ENCODE data around the gene TNN. TPM values are rescaled to one million over a fixed set of nuclear protein-coding genes. Genes with fewer than 3 reads are reported as not detected.

Gene TNN
- polyA plus RNA-seq, 1 donor (not counting 4 experiments of a cell fraction or from before 2014, with no cell fraction given), result not detected

GRCh38 chr1:175116903-175117302, 49.3 kb downstream of the TNN start:
- Histone ChIP-seq H2AFZ (ENCODE audit: control insufficient read depth, low read length) (no peak overlapping the region), H3K9ac (ENCODE audit: control insufficient read depth, extremely low read depth, insufficient read depth, low read length) (no peak overlapping the region), H3K9me1 (ENCODE audit: control insufficient read depth, extremely low read depth, insufficient read depth, low read length) (no peaks in the 10 kb centered on the region), H3K27me3 (ENCODE audit: control insufficient read depth, extremely low read depth, insufficient read depth, low read length) (peaks cover 3% of the 10 kb centered on the region), H4K20me1 (ENCODE audit: control insufficient read depth, extremely low read depth, insufficient read depth, low read length) (no peaks in the 10 kb centered on the region), H3K4me1 (ENCODE audit: control insufficient read depth, extremely low read depth, insufficient read depth, low read length) (no peaks in the 10 kb centered on the region), H3K4me3 (ENCODE audit: control insufficient read depth in 2 of 3, extremely low read depth in 1 of 3, insufficient read depth in 2 of 3, low read depth in 1 of 3, low read length in 3 of 3) (no peak overlapping the region), H3K4me2 (ENCODE audit: control insufficient read depth, extremely low read depth, insufficient read depth, low read depth, low read length) (no peak overlapping the region), H3K9me3 (ENCODE audit: control insufficient read depth, low read depth, low read length) (peaks cover 3% of the 10 kb centered on the region), H3K79me2 (ENCODE audit: control insufficient read depth, insufficient read depth, low read length) (no peaks in the 10 kb centered on the region), H3K36me3 (ENCODE audit: control insufficient read depth in 2 of 2, extremely low read depth in 1 of 2, insufficient read depth in 2 of 2, low read length in 2 of 2) (no peaks in the 10 kb centered on the region), H3K27ac (ENCODE audit: control insufficient read depth, insufficient read depth, low read length) (no peak overlapping the region)
- dilution Hi-C loops (cut with MboI; ENCODE audit: extremely low pct_ligation_motif_present, low sequenced_read_pairs), result no loop called here
- no peak for FAIRE-seq
- TF ChIP-seq CTCF (optimal IDR thresholded peaks at IDR 0.05 in 1 of 3, IDR thresholded peaks at IDR 0.05 in 1 of 3, conservative IDR thresholded peaks at IDR 0.05 in 1 of 3; ENCODE audit: extremely low read depth in 1 of 3, insufficient read depth in 2 of 3, low read length in 3 of 3), result no peak
- no peak for TF ChIP-seq EZH2 (IDR thresholded peaks at IDR 0.05; ENCODE audit: low read length)
- DNase-seq (ENCODE audit: low read depth, low spot score), result no peak

GRCh38 chr1:175118375-175119367, 51.0 kb downstream of the TNN start:
- no peaks in the 10 kb centered on the region for H4K20me1 ChIP-seq (ENCODE audit: control insufficient read depth, extremely low read depth, insufficient read depth, low read length)
- dilution Hi-C loops (cut with MboI; ENCODE audit: extremely low pct_ligation_motif_present, low sequenced_read_pairs), result no loop called here
- no peak overlapping the region for H3K27ac ChIP-seq (ENCODE audit: control insufficient read depth, insufficient read depth, low read length)
- H3K4me2 ChIP-seq (ENCODE audit: control insufficient read depth, extremely low read depth, insufficient read depth, low read depth, low read length), result no peak overlapping the region
- no peaks in the 10 kb centered on the region for H3K9me1 ChIP-seq (ENCODE audit: control insufficient read depth, extremely low read depth, insufficient read depth, low read length)
- H3K27me3 ChIP-seq (ENCODE audit: control insufficient read depth, extremely low read depth, insufficient read depth, low read length), result peaks cover 3% of the 10 kb centered on the region
- H3K36me3 ChIP-seq (ENCODE audit: control insufficient read depth in 2 of 2, extremely low read depth in 1 of 2, insufficient read depth in 2 of 2, low read length in 2 of 2), result no peaks in the 10 kb centered on the region
- FAIRE-seq (no peak), DNase-seq (ENCODE audit: low read depth, low spot score) (no peak)
- H2AFZ ChIP-seq (ENCODE audit: control insufficient read depth, low read length), result no peak overlapping the region
- TF ChIP-seq EZH2 (IDR thresholded peaks at IDR 0.05; ENCODE audit: low read length) (no peak), CTCF (optimal IDR thresholded peaks at IDR 0.05 in 1 of 3, IDR thresholded peaks at IDR 0.05 in 1 of 3, conservative IDR thresholded peaks at IDR 0.05 in 1 of 3; ENCODE audit: extremely low read depth in 1 of 3, insufficient read depth in 2 of 3, low read length in 3 of 3) (no peak)
- H3K79me2 ChIP-seq (ENCODE audit: control insufficient read depth, insufficient read depth, low read length), result no peaks in the 10 kb centered on the region
- H3K9ac ChIP-seq (ENCODE audit: control insufficient read depth, extremely low read depth, insufficient read depth, low read length), result no peak overlapping the region
- no peaks in the 10 kb centered on the region for H3K4me1 ChIP-seq (ENCODE audit: control insufficient read depth, extremely low read depth, insufficient read depth, low read length)
- H3K9me3 ChIP-seq (ENCODE audit: control insufficient read depth, low read depth, low read length), result no peaks in the 10 kb centered on the region
- no peak overlapping the region for H3K4me3 ChIP-seq (ENCODE audit: control insufficient read depth in 2 of 3, extremely low read depth in 1 of 3, insufficient read depth in 2 of 3, low read depth in 1 of 3, low read length in 3 of 3)

Measured in keratinocyte (primary cell).